BLaER1 treated with 17β-estradiol and CSF1 and Interleukin-3, amounts not matched to agents 10 nM and 100 nM (cell line): Measurements from ENCODE around the gene PPP3R1.
A peak's percentile ranks its signal among the peaks of the same experiment; 100 is the strongest.

Source experiments
- H3K27ac ChIP-seq, 11 experiments: shearing (Covaris generic); formaldehyde crosslinking; 2 replicates each; pipeline ENCODE4 v1.8.1; 2022
- H3K27me3 ChIP-seq, 11 experiments: shearing (Covaris generic); formaldehyde crosslinking; 2 replicates each; pipeline ENCODE4 v1.8.1; 2022
- H3K36me3 ChIP-seq, 11 experiments: shearing (Covaris generic); formaldehyde crosslinking; 2 replicates each; pipeline ENCODE4 v1.8.1; 2022
- H3K4me1 ChIP-seq, 10 experiments: shearing (Covaris generic); formaldehyde crosslinking; 2 replicates each; pipeline ENCODE4 v1.8.1; 2022
- H3K4me2 ChIP-seq, 11 experiments: shearing (Covaris generic); formaldehyde crosslinking; 2 replicates each; pipeline ENCODE4 v1.8.1; 2022
- H3K4me3 ChIP-seq, 10 experiments: shearing (Covaris generic); formaldehyde crosslinking; 2 replicates each; pipeline ENCODE4 v1.8.1; 2022
- H3K9ac ChIP-seq, 11 experiments: shearing (Covaris generic); formaldehyde crosslinking; 2 replicates each; pipeline ENCODE4 v1.8.1; 2022
- H3K9me3 ChIP-seq, 11 experiments: shearing (Covaris generic); formaldehyde crosslinking; replicated peaks in 1 of 11; 2 replicates each; pipeline ENCODE4 v1.8.1; 2022
- H4K20me1 ChIP-seq, 11 experiments: shearing (Covaris generic); formaldehyde crosslinking; 2 replicates each; pipeline ENCODE4 v1.8.1; 2022
- Cebpa-rat ChIP-seq, 11 experiments: shearing (Covaris generic); IDR thresholded peaks; 2 replicates each; pipeline ENCODE4 v1.8.1; 2022

The PPP3R1 gene

GRCh38 chr2:68241732-68242131 is 10.6 kb downstream of the PPP3R1 start:
- TF ChIP-seq Cebpa-rat (IDR thresholded peaks at IDR 0.05): no peak
- Histone ChIP-seq H3K9ac (no peak overlapping the region), H3K4me2 (peak overlapping the region in 3 of 11 experiments; percentile 6 to 81 (median 24); a peak in 3 of 22 replicates), H4K20me1 (peaks cover 92 to 100% (median 100%) of the 10 kb centered on the region in 11 experiments), H3K9me3 (0 out of 22 replicates have a peak, but pooled peaks cover 0 to 4% (median 0%) of the 10 kb centered on the region in 11 experiments), H3K4me1 (peaks cover 44 to 95% (median 57%) of the 10 kb centered on the region in 10 experiments), H3K4me3 (no peak overlapping the region), H3K36me3 (peaks cover 15 to 62% (median 29%) of the 10 kb centered on the region in 11 experiments; a peak in 18 of 22 replicates), H3K27ac (no peak overlapping the region), H3K27me3 (no peaks in the 10 kb centered on the region)

- Histone ChIP-seq H3K4me1 (peaks cover 36 to 95% (median 49%) of the 10 kb centered on the region in 10 experiments), H3K36me3 (peaks cover 15 to 64% (median 29%) of the 10 kb centered on the region in 11 experiments; a peak in 18 of 22 replicates), H3K27ac (peak overlapping the region in 1 of 11 experiments; percentile 22; a peak in 1 of 22 replicates), H3K9me3 (0 out of 22 replicates have a peak, but pooled peaks cover 0 to 4% (median 0%) of the 10 kb centered on the region in 11 experiments), H3K4me3 (no peak overlapping the region), H3K9ac (no peak overlapping the region), H4K20me1 (peaks cover 92 to 100% (median 100%) of the 10 kb centered on the region in 11 experiments), H3K27me3 (no peaks in the 10 kb centered on the region), H3K4me2 (peak overlapping the region in 7 of 11 experiments; percentile 2 to 81 (median 63); a peak in 8 of 22 replicates)
- TF ChIP-seq Cebpa-rat (IDR thresholded peaks at IDR 0.05): no peak
Observed at GRCh38 chr2:68240446-68240845, 11.9 kb downstream of the PPP3R1 start.

GRCh38 chr2:68238955-68239822 is 13.1 kb downstream of the PPP3R1 start:
- peaks cover 28 to 89% (median 37%) of the 10 kb centered on the region in 10 experiments for H3K4me1 ChIP-seq
- TF ChIP-seq Cebpa-rat (IDR thresholded peaks at IDR 0.05): peak in 1 of 11 experiments; percentile 53; a peak in 1 of 22 replicates
- H3K36me3 ChIP-seq: peaks cover 12 to 62% (median 27%) of the 10 kb centered on the region in 11 experiments; a peak in 20 of 22 replicates
- H4K20me1 ChIP-seq: peaks cover 92 to 100% (median 100%) of the 10 kb centered on the region in 11 experiments
- H3K4me3 ChIP-seq: peak overlapping the region in 1 of 10 experiments; percentile 21; a peak in 2 of 20 replicates
- peak overlapping the region in 4 of 11 experiments; percentile 8 to 29 (median 18); a peak in 5 of 22 replicates for H3K27ac ChIP-seq
- H3K9ac ChIP-seq: no peak overlapping the region
- 0 out of 22 replicates have a peak, but pooled peaks cover 0 to 4% (median 0%) of the 10 kb centered on the region in 11 experiments for H3K9me3 ChIP-seq
- H3K27me3 ChIP-seq: no peaks in the 10 kb centered on the region
- H3K4me2 ChIP-seq: peak overlapping the region in 9 of 11 experiments; percentile 19 to 81 (median 56); a peak in 16 of 22 replicates

GRCh38 chr2:68237976-68238580 is 14.3 kb downstream of the PPP3R1 start:
- H3K9me3 ChIP-seq: 0 out of 22 replicates have a peak, but pooled peaks cover 0 to 4% (median 0%) of the 10 kb centered on the region in 11 experiments
- no peaks in the 10 kb centered on the region for H3K27me3 ChIP-seq
- peak overlapping the region in 2 of 11 experiments; percentile 1 to 13; a peak in 5 of 22 replicates for H3K27ac ChIP-seq
- H3K9ac ChIP-seq: 0 out of 22 replicates have a peak overlapping the region, but pooled peaks of 1 of the 11 experiments have one; percentile 27
- peaks cover 12 to 66% (median 28%) of the 10 kb centered on the region in 11 experiments; a peak in 20 of 22 replicates for H3K36me3 ChIP-seq
- H3K4me2 ChIP-seq: peak overlapping the region in 8 of 11 experiments; percentile 17 to 81 (median 56); a peak in 13 of 22 replicates
- H4K20me1 ChIP-seq: peaks cover 92 to 100% (median 100%) of the 10 kb centered on the region in 11 experiments
- H3K4me1 ChIP-seq: peaks cover 26 to 87% (median 33%) of the 10 kb centered on the region in 10 experiments; a peak in 18 of 20 replicates
- TF ChIP-seq Cebpa-rat (IDR thresholded peaks at IDR 0.05): no peak
- H3K4me3 ChIP-seq: no peak overlapping the region

DNA sequence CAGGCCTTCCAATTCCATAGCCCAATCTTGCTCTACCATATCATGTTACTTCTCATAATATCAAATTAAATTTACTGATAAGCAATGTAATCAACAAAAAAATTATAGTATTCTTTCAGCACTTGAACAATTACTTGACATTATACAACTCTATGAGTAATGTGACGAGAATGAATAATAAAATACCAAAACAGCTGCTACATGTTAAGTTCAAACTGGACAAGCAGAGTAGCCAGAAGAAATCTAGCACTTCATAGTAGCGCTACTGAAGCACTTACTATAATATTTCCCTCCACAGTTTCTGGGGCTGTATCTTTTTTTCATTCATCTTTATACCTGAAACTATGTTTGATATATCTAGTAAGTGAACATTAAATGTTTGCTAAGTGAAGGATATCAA is 14.9 kb downstream of the PPP3R1 start:
- H3K4me1 ChIP-seq: peaks cover 28 to 87% (median 35%) of the 10 kb centered on the region in 10 experiments; a peak in 19 of 20 replicates
- no peak overlapping the region for H3K9ac ChIP-seq
- peaks cover 12 to 60% (median 26%) of the 10 kb centered on the region in 11 experiments; a peak in 20 of 22 replicates for H3K36me3 ChIP-seq
- H4K20me1 ChIP-seq: peaks cover 91 to 100% (median 100%) of the 10 kb centered on the region in 11 experiments
- H3K9me3 ChIP-seq: 0 out of 22 replicates have a peak, but pooled peaks cover 0 to 4% (median 0%) of the 10 kb centered on the region in 11 experiments
- peak overlapping the region in 3 of 11 experiments; percentile 44 to 81 (median 67); a peak in 4 of 22 replicates for H3K4me2 ChIP-seq
- no peak for TF ChIP-seq Cebpa-rat (IDR thresholded peaks at IDR 0.05)
- no peak overlapping the region for H3K27ac ChIP-seq
- no peaks in the 10 kb centered on the region for H3K27me3 ChIP-seq
- H3K4me3 ChIP-seq: no peak overlapping the region

DNA sequence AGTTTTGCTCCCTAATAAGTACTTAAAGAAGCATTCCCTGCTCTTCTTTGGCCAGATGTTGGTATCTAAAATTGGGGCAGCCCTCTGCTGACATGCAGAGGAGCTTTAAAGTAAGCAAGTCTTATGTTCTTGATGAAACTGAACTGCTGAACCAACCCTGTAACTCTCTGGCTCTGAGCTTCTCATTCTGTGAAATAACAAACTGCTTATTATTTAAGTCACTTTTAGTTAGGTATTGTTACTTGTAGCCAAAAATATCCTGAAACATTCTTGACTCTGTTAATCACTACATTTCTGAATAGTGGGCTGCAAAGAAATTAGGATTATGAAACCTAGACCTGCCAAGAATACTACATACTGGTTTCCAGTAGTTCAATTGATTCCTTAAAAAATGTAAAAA is 15.5 kb downstream of the PPP3R1 start:
- Histone ChIP-seq H3K4me1 (peaks cover 28 to 85% (median 36%) of the 10 kb centered on the region in 10 experiments; a peak in 19 of 20 replicates), H3K4me2 (peak overlapping the region in 10 of 11 experiments; percentile 1 to 81 (median 18); a peak in 11 of 22 replicates)

GRCh38 chr2:68236103-68236734 is 16.1 kb downstream of the PPP3R1 start:
- Histone ChIP-seq H3K4me3 (no peak overlapping the region), H3K27ac (peak overlapping the region in 1 of 11 experiments; percentile 7; a peak in 1 of 22 replicates), H3K4me1 (peaks cover 34 to 85% (median 42%) of the 10 kb centered on the region in 10 experiments), H4K20me1 (peaks cover 90 to 100% (median 98%) of the 10 kb centered on the region in 11 experiments), H3K4me2 (peak overlapping the region in 10 of 11 experiments; percentile 1 to 81 (median 18); a peak in 10 of 22 replicates), H3K27me3 (no peaks in the 10 kb centered on the region), H3K9me3 (no peaks in the 10 kb centered on the region), H3K9ac (no peak overlapping the region), H3K36me3 (peaks cover under 1 to 48% (median 15%) of the 10 kb centered on the region in 11 experiments; a peak in 14 of 22 replicates)
- TF ChIP-seq Cebpa-rat (IDR thresholded peaks at IDR 0.05): no peak

More for the DNA sequence above, 15.5 kb downstream of the PPP3R1 start:
- H3K27me3 ChIP-seq: no peaks in the 10 kb centered on the region
- H3K9ac ChIP-seq: no peak overlapping the region
- 0 out of 22 replicates have a peak overlapping the region, but pooled peaks of 1 of the 11 experiments have one; percentile 7 for H3K27ac ChIP-seq
- H3K4me3 ChIP-seq: no peak overlapping the region
- H4K20me1 ChIP-seq: peaks cover 90 to 100% (median 98%) of the 10 kb centered on the region in 11 experiments
- peaks cover 7 to 55% (median 21%) of the 10 kb centered on the region in 11 experiments; a peak in 19 of 22 replicates for H3K36me3 ChIP-seq
- H3K9me3 ChIP-seq: no peaks in the 10 kb centered on the region
- no peak for TF ChIP-seq Cebpa-rat (IDR thresholded peaks at IDR 0.05)
